Measurements from ENCODE around the gene MED7.

The MED7 gene

GRCh38 chr5:157100140-157100679 is 42.5 kb downstream of the MED7 start:
- no peak for DNase-seq

DNA sequence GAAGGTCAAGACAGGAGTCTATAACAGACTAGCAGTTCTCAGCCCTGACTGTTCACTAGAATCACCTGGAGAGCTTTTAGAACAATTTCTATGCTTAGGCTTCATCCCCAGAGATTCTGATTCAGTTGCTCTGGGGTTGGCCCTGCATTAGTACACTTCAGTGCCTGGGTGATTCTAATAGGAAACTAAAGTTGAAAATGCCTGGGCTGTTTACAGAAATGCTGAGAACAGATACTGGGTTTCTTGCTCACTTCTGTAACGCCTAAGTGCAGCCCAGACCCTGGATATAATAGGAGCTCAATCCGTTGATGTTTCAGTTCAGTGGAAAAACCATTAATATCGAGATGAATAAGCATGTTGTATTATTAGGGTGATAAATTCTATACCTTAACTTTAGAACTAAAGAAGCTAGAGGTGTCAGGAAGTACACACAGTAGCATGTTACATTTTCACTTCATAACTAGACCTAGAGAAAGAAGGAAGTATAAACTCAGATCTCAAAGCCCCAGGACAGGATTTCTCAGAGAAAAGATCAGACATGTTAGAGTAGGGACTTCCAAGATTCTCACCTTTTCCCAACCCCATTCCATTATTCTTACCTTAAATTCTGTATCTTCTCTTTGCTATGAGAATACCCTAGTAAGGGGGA is 54.2 kb downstream of the MED7 start:
- no peak for DNase-seq
